CD4-positive, alpha-beta T cell treated with Interleukin-4 for 4 hours (primary cell): ENCODE results near the gene CHCHD3.

Experiments
- DNase-seq: peaks from one replicate; pipeline ENCODE4 v3.0.0-alpha.2; 2020

Gene CHCHD3

GRCh38 chr7:132856416-132856815 is 225.5 kb downstream of the CHCHD3 start:
- DNase-seq = no peak

- DNase-seq = no peak
Measured at GRCh38 chr7:132855901-132856300, 226.0 kb downstream of the CHCHD3 start.

- DNase-seq = no peak
Measured at GRCh38 chr7:132854238-132854637, 227.7 kb downstream of the CHCHD3 start.

- DNase-seq = no peak
Measured at GRCh38 chr7:132847376-132847775, 234.5 kb downstream of the CHCHD3 start.

GRCh38 chr7:132846086-132846485 is 235.8 kb downstream of the CHCHD3 start:
- DNase-seq = no peak

- DNase-seq = no peak
Measured at GRCh38 chr7:132842478-132842877, 239.4 kb downstream of the CHCHD3 start.

GRCh38 chr7:132840199-132840598 is 241.7 kb downstream of the CHCHD3 start:
- no peak for DNase-seq

GRCh38 chr7:132838313-132838712 is 243.6 kb downstream of the CHCHD3 start:
- DNase-seq = no peak

GRCh38 chr7:132837529-132837928 is 244.4 kb downstream of the CHCHD3 start:
- DNase-seq = no peak

GRCh38 chr7:132836746-132837145 is 245.1 kb downstream of the CHCHD3 start:
- no peak for DNase-seq

- no peak for DNase-seq
Measured at GRCh38 chr7:132830941-132831340, 250.9 kb downstream of the CHCHD3 start.

- no peak for DNase-seq
Measured at GRCh38 chr7:132828502-132828901, 253.4 kb downstream of the CHCHD3 start.

- DNase-seq = no peak
Measured at GRCh38 chr7:132825932-132826835, 255.7 kb downstream of the CHCHD3 start.

GRCh38 chr7:132825222-132825621 is 256.7 kb downstream of the CHCHD3 start:
- no peak for DNase-seq

- no peak for DNase-seq
Measured at GRCh38 chr7:132819648-132820047, 262.2 kb downstream of the CHCHD3 start.

GRCh38 chr7:132817949-132818348 is 263.9 kb downstream of the CHCHD3 start:
- DNase-seq = no peak

- DNase-seq = no peak
Measured at GRCh38 chr7:132815696-132816311, 266.1 kb downstream of the CHCHD3 start.

GRCh38 chr7:132815130-132815529 is 266.8 kb downstream of the CHCHD3 start:
- DNase-seq = no peak

- DNase-seq = no peak
Measured at GRCh38 chr7:132810561-132810960, 271.3 kb downstream of the CHCHD3 start.

GRCh38 chr7:132806834-132807233 is 275.1 kb downstream of the CHCHD3 start:
- no peak for DNase-seq

GRCh38 chr7:132805766-132806165 is 276.1 kb downstream of the CHCHD3 start:
- peak; percentile 1 for DNase-seq

GRCh38 chr7:132804849-132805485 is 276.9 kb downstream of the CHCHD3 start:
- no peak for DNase-seq

GRCh38 chr7:132800522-132800921 is 281.4 kb downstream of the CHCHD3 start:
- DNase-seq = no peak

GRCh38 chr7:132799081-132799413 is 282.8 kb downstream of the CHCHD3 start:
- no peak for DNase-seq
